ENCODE results near the gene PARN.

DNA sequence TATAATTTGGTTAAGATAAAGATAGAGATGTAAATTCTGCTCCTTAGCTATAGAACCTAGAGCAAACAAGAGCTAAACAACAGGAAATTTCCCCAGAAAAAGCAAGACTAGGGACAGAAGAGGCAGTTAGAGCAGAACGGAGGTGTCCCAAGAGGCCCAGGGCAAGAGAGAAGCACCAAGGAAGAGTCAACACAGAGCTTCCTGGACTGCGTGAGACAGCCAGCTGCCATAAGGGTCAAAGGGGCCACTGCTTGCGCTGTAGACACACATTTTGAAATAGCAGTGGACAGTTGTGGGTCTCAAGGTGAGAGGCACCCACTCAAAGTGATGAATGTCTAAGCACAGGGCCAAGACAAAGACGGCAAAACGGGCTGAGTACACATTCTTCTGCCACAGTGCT lies 156.6 kb downstream of the PARN start:
- TF ChIP-seq, protein P1, sequence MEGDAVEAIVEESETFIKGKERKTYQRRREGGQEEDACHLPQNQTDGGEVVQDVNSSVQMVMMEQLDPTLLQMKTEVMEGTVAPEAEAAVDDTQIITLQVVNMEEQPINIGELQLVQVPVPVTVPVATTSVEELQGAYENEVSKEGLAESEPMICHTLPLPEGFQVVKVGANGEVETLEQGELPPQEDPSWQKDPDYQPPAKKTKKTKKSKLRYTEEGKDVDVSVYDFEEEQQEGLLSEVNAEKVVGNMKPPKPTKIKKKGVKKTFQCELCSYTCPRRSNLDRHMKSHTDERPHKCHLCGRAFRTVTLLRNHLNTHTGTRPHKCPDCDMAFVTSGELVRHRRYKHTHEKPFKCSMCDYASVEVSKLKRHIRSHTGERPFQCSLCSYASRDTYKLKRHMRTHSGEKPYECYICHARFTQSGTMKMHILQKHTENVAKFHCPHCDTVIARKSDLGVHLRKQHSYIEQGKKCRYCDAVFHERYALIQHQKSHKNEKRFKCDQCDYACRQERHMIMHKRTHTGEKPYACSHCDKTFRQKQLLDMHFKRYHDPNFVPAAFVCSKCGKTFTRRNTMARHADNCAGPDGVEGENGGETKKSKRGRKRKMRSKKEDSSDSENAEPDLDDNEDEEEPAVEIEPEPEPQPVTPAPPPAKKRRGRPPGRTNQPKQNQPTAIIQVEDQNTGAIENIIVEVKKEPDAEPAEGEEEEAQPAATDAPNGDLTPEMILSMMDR (conservative IDR thresholded peaks at IDR 0.05 in 1 of 2, IDR thresholded peaks at IDR 0.05 in 1 of 2; ENCODE audit: low read depth in 1 of 2, low read length in 2 of 2): no peak
- no peak for TF ChIP-seq EZH2 (IDR thresholded peaks at IDR 0.05; ENCODE audit: low read length, missing control alignments)
